K562 (cell line): Measurements from ENCODE around the gene GUCY2C.

Experiments used
- BHLHE40 ChIP-seq: IDR thresholded peaks from 2 replicates; pipeline ENCODE4 v1.6.1; 2011; ENCODE audit warnings: low read length, improper control_type of control experiment
- CTCF ChIP-seq, 3 experiments: IDR thresholded peaks in 2 of 3; conservative IDR thresholded peaks in 1 of 3; 2 replicates each; pipeline ENCODE4 v1.5.1; 2011 to 2012; ENCODE audit warnings: low read length in 3 of 3, mild to moderate bottlenecking in 3 of 3, control low read depth in 2 of 3, improper control_type of control experiment in 1 of 3, inconsistent platforms in 1 of 3, low read depth in 1 of 3, mixed read lengths in 1 of 3, moderate library complexity in 1 of 3; ENCODE audit not compliant: insufficient read depth in 2 of 3
- HCFC1 ChIP-seq: IDR thresholded peaks from 2 replicates; pipeline ENCODE4 v1.6.1; 2012; ENCODE audit warnings: low read depth, low read length, improper control_type of control experiment
- MAX ChIP-seq: sonication (generic); formaldehyde crosslinking; IDR thresholded peaks from 2 replicates; pipeline ENCODE4 v1.9.0; 2022; ENCODE audit warnings: mild to moderate bottlenecking, missing genetic modification reagents
- SMARCB1 ChIP-seq: IDR thresholded peaks from 2 replicates; pipeline ENCODE4 v1.6.1; 2011; ENCODE audit warnings: improper control_type of control experiment, low read depth; ENCODE audit not compliant: insufficient read length

- TF ChIP-seq SMARCB1 (no peak), MAX (CRISPR knock-in tag) (no peak), CTCF (IDR thresholded peaks at IDR 0.05 in 2 of 3, conservative IDR thresholded peaks at IDR 0.05 in 1 of 3; ENCODE audit: insufficient read depth in 2 of 3, low read depth in 1 of 3, low read length in 3 of 3) (peak in 2 of 3 experiments; percentile 32 to 57; a peak in 3 of 6 replicates), BHLHE40 (no peak), HCFC1 (no peak)
Measured at GRCh38 chr12:14664434-14665023, 31.9 kb downstream of the GUCY2C start.
